HepG2 (cell line): Measurements from ENCODE around the gene USB1. TPM values are rescaled to one million over a fixed set of nuclear protein-coding genes. Genes with fewer than 3 reads are reported as not detected.
A peak's percentile ranks its signal among the peaks of the same experiment; 100 is the strongest.

Source experiments
- ATAC-seq: fragments of 200-7000 bp; cut with Tn5 transposase; 3 replicates; pipeline ENCODE4 v1.9.1; 2020; ENCODE audit warnings: mild to moderate bottlenecking, moderate library complexity
- BruUV-seq: library from RNA; stranded (reverse); fragments of 400-500 nt; replicated peaks from 2 replicates; lab custom pipeline; 2021; lab: Mats Ljungman, UMichigan
- CTCF ChIA-PET: fragments of 300-600 bp; formaldehyde crosslinking; extraction: SDS; loops from one replicate; lab custom pipeline; 2021; ENCODE audit warnings: low total read pairs, inconsistent platforms, low intra/inter-chr PET ratio; lab: Yijun Ruan, JAX
- POLR2A ChIA-PET: fragments of 350-600 bp; sonication (Branson Sonifier 250); formaldehyde crosslinking; loops from one replicate; lab custom pipeline; 2020; ENCODE audit warnings: antibody characterized with exemption, inconsistent platforms; lab: Yijun Ruan, JAX
- DNase-seq: peaks from one replicate; pipeline ENCODE4 v3.0.0-alpha.2; 2015; ENCODE audit warnings: low spot score
- FAIRE-seq: peaks from 3 replicates; lab custom pipeline; 2011; peaks lifted over from hg19 to GRCh38; lab: Jason Lieb, UNC
- H2AFZ ChIP-seq: one replicate; pipeline ENCODE4 v1.6.1; 2011; ENCODE audit warnings: low read length, inconsistent platforms
- H3K27ac ChIP-seq: fragments of 300-600 bp; 3 replicates; pipeline ENCODE4 v1.8.0; 2011; ENCODE audit warnings: mixed run types, mild to moderate bottlenecking, mixed read lengths, low read length, inconsistent platforms; ENCODE audit not compliant: insufficient read depth; ENCODE audit errors: extremely low read length
- H3K27me3 ChIP-seq, 2 experiments: fragments of 200-600 bp in 1 of 2; 2 replicates in 1 of 2; 3 replicates in 1 of 2; pipeline versions ENCODE4 v1.6.0 to v1.8.0; 2011; ENCODE audit warnings: low read length in 2 of 2, mild to moderate bottlenecking in 2 of 2, moderate library complexity in 2 of 2, inconsistent platforms in 1 of 2; ENCODE audit not compliant: insufficient read depth in 2 of 2, control insufficient read depth in 1 of 2
- H3K36me3 ChIP-seq, 2 experiments: fragments of 200-600 bp in 1 of 2; replicated peaks in 1 of 2; 2 replicates in 1 of 2; 3 replicates in 1 of 2; pipeline versions ENCODE4 v1.5.1 to v1.8.0; 2011; ENCODE audit warnings: low read length in 2 of 2, inconsistent platforms in 1 of 2; ENCODE audit not compliant: insufficient read depth in 2 of 2, control insufficient read depth in 1 of 2
- H3K4me1 ChIP-seq: 2 replicates; pipeline ENCODE4 v1.5.1; 2012; ENCODE audit warnings: low read length, inconsistent platforms; ENCODE audit not compliant: insufficient read depth
- H3K4me2 ChIP-seq: 2 replicates; pipeline ENCODE4 v1.6.0; 2011; ENCODE audit warnings: low read depth, low read length, inconsistent platforms
- H3K4me3 ChIP-seq, 3 experiments: fragments of 200-600 bp in 1 of 3; sonication (generic), shearing (Covaris generic) in 1 of 3; replicated peaks in 1 of 3; 2 replicates each; pipeline ENCODE4 v1.5.1; 2011 to 2016; ENCODE audit warnings: low read length in 3 of 3, inconsistent platforms in 2 of 3, low read depth in 2 of 3, mild to moderate bottlenecking in 2 of 3, control low read depth in 1 of 3, mixed read lengths in 1 of 3; ENCODE audit not compliant: insufficient read depth in 1 of 3
- H3K79me2 ChIP-seq: one replicate; pipeline ENCODE4 v1.6.1; 2011; ENCODE audit warnings: low read length, inconsistent platforms; ENCODE audit not compliant: insufficient read depth
- H3K9ac ChIP-seq: 2 replicates; pipeline ENCODE4 v1.6.0; 2011; ENCODE audit warnings: mild to moderate bottlenecking, low read depth, low read length, inconsistent platforms; ENCODE audit not compliant: insufficient read depth
- H3K9me3 ChIP-seq: 2 replicates; pipeline ENCODE4 v1.5.1; 2012; ENCODE audit warnings: mild to moderate bottlenecking, low read length
- H4K20me1 ChIP-seq: 2 replicates; pipeline ENCODE4 v1.6.0; 2011; ENCODE audit warnings: inconsistent platforms, mild to moderate bottlenecking, low read length, moderate library complexity; ENCODE audit not compliant: insufficient read depth
- DPF2 ChIP-seq: sonication (generic); formaldehyde crosslinking; IDR thresholded peaks from 2 replicates; pipeline ENCODE4 v1.4.0; 2020; ENCODE audit warnings: mild to moderate bottlenecking, low read depth, missing genetic modification reagents, borderline replicate concordance
- HHEX ChIP-seq: IDR thresholded peaks from 2 replicates; pipeline ENCODE4 v1.6.1; 2016; ENCODE audit warnings: control low read depth
- HOXD1 ChIP-seq: sonication (generic); formaldehyde crosslinking; IDR thresholded peaks from 2 replicates; pipeline ENCODE4 v1.5.0; 2020; ENCODE audit warnings: missing genetic modification reagents
- JUNB ChIP-seq: sonication (generic); formaldehyde crosslinking; IDR thresholded peaks from 2 replicates; pipeline ENCODE4 v1.8.0; 2022; ENCODE audit warnings: missing genetic modification reagents, mild to moderate bottlenecking, borderline replicate concordance
- MAFG ChIP-seq: sonication (generic); formaldehyde crosslinking; IDR thresholded peaks from 2 replicates; pipeline ENCODE4 v1.5.1; 2020; ENCODE audit warnings: mild to moderate bottlenecking, missing genetic modification reagents
- NRL ChIP-seq: sonication (generic); formaldehyde crosslinking; IDR thresholded peaks from 2 replicates; pipeline ENCODE4 v1.5.0; 2020; ENCODE audit warnings: missing genetic modification reagents, mild to moderate bottlenecking, moderate library complexity, borderline replicate concordance
- PITX1 ChIP-seq: sonication (generic); formaldehyde crosslinking; IDR thresholded peaks from 2 replicates; pipeline ENCODE4 v1.5.1; 2020; ENCODE audit warnings: mild to moderate bottlenecking, missing genetic modification reagents
- RBM22 ChIP-seq: fragments of 200-400 bp; formaldehyde crosslinking; optimal IDR thresholded peaks from 2 replicates; pipeline ENCODE3; 2017; ENCODE audit warnings: mild to moderate bottlenecking, low read length, moderate library complexity
- SETDB1 ChIP-seq: sonication (generic); formaldehyde crosslinking; IDR thresholded peaks from 2 replicates; pipeline ENCODE4 v1.5.1; 2020; ENCODE audit warnings: missing genetic modification reagents, mild to moderate bottlenecking, borderline replicate concordance
- TSC22D2 ChIP-seq: sonication (generic); formaldehyde crosslinking; IDR thresholded peaks from 2 replicates; pipeline ENCODE4 v1.5.1; 2020; ENCODE audit warnings: missing genetic modification reagents, mild to moderate bottlenecking, borderline replicate concordance
- ZBTB7B ChIP-seq: sonication (generic); formaldehyde crosslinking; IDR thresholded peaks from 2 replicates; pipeline ENCODE4 v1.4.0; 2020; ENCODE audit warnings: missing genetic modification reagents
- ZNF12 ChIP-seq: sonication (generic); formaldehyde crosslinking; IDR thresholded peaks from 2 replicates; pipeline ENCODE4 v1.5.0; 2020; ENCODE audit warnings: missing genetic modification reagents
- ZNF225 ChIP-seq: sonication (generic); formaldehyde crosslinking; IDR thresholded peaks from 2 replicates; pipeline ENCODE4 v1.4.0; 2020; ENCODE audit warnings: mild to moderate bottlenecking, missing genetic modification reagents
- ZNF558 ChIP-seq: sonication (generic); formaldehyde crosslinking; IDR thresholded peaks from 2 replicates; pipeline ENCODE4 v1.9.0; 2022; ENCODE audit warnings: mild to moderate bottlenecking, missing genetic modification reagents, borderline replicate concordance
- ZNF883 ChIP-seq: sonication (generic); formaldehyde crosslinking; IDR thresholded peaks from 2 replicates; pipeline ENCODE4 v1.5.1; 2020; ENCODE audit warnings: mild to moderate bottlenecking, missing genetic modification reagents; ENCODE audit errors: not compliant biosample characterization
- WGBS: methylation state at CpG from one replicate; pipeline ENCODE4 v1.1.6; 2017; ENCODE audit warnings: low lambda C conversion rate; 5-methylcytosine and 5-hydroxymethylcytosine counted together
- in situ Hi-C: cut with HindIII; loops from 2 replicates; pipeline ENCODE4 v1.10.0; 2017; ENCODE audit warnings: low pct_unique_long_range_greater_than_20kb; ENCODE audit not compliant: extremely low pct_ligation_motif_present
- intact Hi-C: fragments of 100-400 bp; cut with micrococcal nuclease; formaldehyde crosslinking; loops from one replicate; pipeline ENCODE4 v1.10.0; 2022; ENCODE audit not compliant: unreplicated experiment
- polyA plus RNA-seq, 8 experiments: library from polyadenylated mRNA; depleted of rRNA in 3 of 8; stranded (reverse) in 7 of 8; unstranded in 1 of 8; fragments of >200 nt; fragmentation: Illumina TruSeq in 4 of 8; extraction: Trizol in 4 of 8; gene quantifications; 2 replicates each; pipeline versions ENCODE4 v1.2.1 to v1.2.3, GENCODE V29; 2011 to 2016; ENCODE audit warnings: low read depth in 4 of 8, missing spikeins in 1 of 8, mixed read lengths in 1 of 8; ENCODE audit not compliant: insufficient read depth in 1 of 8
- total RNA-seq, 5 experiments: library from RNA; depleted of rRNA; stranded (reverse); fragments of >200 nt; fragmentation: Illumina TruSeq; extraction: Trizol; gene quantifications; 2 replicates each; pipeline ENCODE4 v1.2.3, GENCODE V29; 2016; ENCODE audit warnings: low read depth in 1 of 5
- TF ChIP-seq, protein P1 (sequence below): sonication (generic); formaldehyde crosslinking; IDR thresholded peaks from 2 replicates; pipeline ENCODE4 v1.5.0; 2020; ENCODE audit warnings: missing genetic modification reagents
- TF ChIP-seq, protein P2 (sequence below): IDR thresholded peaks from 2 replicates; pipeline ENCODE4 v1.4.0; 2020; ENCODE audit warnings: mild to moderate bottlenecking, missing genetic modification reagents
- TF ChIP-seq, protein P3 (sequence below): sonication (generic); formaldehyde crosslinking; IDR thresholded peaks from 2 replicates; pipeline ENCODE4 v1.8.1; 2023; ENCODE audit warnings: mild to moderate bottlenecking, missing genetic modification reagents, borderline replicate concordance

The USB1 gene
- total and polyA plus RNA-seq, 2 of the 13 experiments (the other 11 are each of a cell fraction or from before 2014, with no cell fraction given): 16.7 to 65.4 TPM

DNA sequence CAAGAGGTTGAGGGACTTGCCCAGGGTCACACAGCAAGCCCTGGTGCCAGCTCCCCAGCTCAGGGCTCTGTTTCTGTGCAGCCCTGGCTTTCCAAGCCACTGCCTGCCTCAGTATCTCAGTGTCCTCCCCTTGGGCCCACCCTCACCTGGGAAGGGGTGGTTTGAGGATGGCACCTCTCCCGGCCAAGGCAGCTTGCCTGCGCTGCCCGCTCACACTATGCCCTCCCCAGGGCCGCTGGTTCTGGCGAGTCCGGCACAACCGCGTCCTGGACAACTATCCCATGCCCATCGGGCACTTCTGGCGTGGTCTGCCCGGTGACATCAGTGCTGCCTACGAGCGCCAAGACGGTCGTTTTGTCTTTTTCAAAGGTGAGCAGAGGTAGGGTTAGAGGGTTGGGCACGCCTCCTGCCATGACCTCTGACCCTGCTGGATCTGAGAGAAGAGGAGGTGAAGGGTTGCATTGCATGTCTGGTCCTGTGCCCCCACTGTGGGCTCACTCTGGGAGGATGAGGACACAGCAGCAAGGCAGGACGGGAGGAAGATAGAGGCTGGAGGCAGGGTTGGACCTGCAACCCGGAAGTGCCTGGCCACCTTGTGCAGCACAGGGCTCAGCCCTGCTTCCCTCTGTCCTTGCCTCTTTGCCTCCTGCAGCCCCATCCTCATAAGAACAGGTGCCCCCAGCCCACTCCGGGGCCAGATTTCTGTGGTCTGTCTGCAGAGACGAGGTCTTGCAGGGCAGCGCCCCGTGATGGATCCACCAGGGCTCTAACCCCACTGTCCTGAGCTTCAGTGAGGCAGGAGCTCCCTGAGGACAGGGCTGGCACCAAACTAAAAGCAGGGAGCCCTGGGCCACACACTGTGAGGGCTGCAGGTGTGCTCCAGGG lies 41.0 kb downstream of the USB1 start (continued):
- no peak for TF ChIP-seq SETDB1 (CRISPR knock-in tag)
- TF ChIP-seq HOXD1 (CRISPR knock-in tag): no peak
- 0 out of 2 replicates have a peak, but pooled peaks have one; percentile 46 for TF ChIP-seq NRL (CRISPR knock-in tag)
- TF ChIP-seq ZNF883: no peak
- TF ChIP-seq RBM22: peak; percentile 71
- no peak for TF ChIP-seq ZBTB7B

DNA sequence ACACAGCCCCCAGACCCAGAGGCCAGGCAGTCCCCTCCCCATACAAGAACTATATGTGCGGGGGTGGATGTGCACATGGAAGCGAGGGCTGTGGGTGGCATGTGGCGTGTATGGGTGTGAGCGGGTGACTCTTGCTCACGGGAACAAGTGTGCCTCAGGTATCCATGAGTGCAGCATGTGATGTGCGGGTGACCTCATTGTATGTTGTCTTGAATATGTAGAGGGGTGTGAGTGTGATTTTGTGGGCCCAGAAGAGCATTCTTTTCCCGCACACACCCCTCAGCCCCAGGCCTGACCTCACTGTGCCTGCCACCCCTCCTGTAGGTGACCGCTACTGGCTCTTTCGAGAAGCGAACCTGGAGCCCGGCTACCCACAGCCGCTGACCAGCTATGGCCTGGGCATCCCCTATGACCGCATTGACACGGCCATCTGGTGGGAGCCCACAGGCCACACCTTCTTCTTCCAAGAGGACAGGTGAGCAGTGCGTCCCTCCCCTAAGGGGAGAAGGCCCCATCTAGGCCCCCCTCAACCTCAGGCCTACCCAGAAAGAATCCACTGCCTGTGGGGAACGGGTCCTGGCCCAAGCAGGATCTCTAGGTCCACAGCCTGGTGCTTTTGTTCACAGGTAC lies 41.8 kb downstream of the USB1 start:
- CTCF ChIA-PET: no interaction called here
- ATAC-seq: no peak
- TF ChIP-seq JUNB (no peak), PITX1 (CRISPR knock-in tag) (no peak), MAFG (no peak), ZBTB7B (no peak), ZNF558 (no peak), ZNF12 (no peak), TSC22D2 (CRISPR knock-in tag) (no peak), HHEX (CRISPR knock-in tag) (no peak), DPF2 (no peak), ZNF225 (CRISPR knock-in tag) (no peak)
- TF ChIP-seq, protein P1, sequence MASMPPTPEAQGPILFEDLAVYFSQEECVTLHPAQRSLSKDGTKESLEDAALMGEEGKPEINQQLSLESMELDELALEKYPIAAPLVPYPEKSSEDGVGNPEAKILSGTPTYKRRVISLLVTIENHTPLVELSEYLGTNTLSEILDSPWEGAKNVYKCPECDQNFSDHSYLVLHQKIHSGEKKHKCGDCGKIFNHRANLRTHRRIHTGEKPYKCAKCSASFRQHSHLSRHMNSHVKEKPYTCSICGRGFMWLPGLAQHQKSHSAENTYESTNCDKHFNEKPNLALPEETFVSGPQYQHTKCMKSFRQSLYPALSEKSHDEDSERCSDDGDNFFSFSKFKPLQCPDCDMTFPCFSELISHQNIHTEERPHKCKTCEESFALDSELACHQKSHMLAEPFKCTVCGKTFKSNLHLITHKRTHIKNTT (CRISPR knock-in tag): no peak
- TF ChIP-seq, protein P2, sequence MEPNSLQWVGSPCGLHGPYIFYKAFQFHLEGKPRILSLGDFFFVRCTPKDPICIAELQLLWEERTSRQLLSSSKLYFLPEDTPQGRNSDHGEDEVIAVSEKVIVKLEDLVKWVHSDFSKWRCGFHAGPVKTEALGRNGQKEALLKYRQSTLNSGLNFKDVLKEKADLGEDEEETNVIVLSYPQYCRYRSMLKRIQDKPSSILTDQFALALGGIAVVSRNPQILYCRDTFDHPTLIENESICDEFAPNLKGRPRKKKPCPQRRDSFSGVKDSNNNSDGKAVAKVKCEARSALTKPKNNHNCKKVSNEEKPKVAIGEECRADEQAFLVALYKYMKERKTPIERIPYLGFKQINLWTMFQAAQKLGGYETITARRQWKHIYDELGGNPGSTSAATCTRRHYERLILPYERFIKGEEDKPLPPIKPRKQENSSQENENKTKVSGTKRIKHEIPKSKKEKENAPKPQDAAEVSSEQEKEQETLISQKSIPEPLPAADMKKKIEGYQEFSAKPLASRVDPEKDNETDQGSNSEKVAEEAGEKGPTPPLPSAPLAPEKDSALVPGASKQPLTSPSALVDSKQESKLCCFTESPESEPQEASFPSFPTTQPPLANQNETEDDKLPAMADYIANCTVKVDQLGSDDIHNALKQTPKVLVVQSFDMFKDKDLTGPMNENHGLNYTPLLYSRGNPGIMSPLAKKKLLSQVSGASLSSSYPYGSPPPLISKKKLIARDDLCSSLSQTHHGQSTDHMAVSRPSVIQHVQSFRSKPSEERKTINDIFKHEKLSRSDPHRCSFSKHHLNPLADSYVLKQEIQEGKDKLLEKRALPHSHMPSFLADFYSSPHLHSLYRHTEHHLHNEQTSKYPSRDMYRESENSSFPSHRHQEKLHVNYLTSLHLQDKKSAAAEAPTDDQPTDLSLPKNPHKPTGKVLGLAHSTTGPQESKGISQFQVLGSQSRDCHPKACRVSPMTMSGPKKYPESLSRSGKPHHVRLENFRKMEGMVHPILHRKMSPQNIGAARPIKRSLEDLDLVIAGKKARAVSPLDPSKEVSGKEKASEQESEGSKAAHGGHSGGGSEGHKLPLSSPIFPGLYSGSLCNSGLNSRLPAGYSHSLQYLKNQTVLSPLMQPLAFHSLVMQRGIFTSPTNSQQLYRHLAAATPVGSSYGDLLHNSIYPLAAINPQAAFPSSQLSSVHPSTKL: no peak
- TF ChIP-seq, protein P3, sequence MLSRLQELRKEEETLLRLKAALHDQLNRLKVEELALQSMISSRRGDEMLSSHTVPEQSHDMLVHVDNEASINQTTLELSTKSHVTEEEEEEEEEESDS (CRISPR knock-in tag): no peak

More for the DNA sequence above, 41.8 kb downstream of the USB1 start:
- FAIRE-seq (no peak), DNase-seq (no peak)
- WGBS: over 99% methylated on average over 15 of the region's 16 CpGs
- H3K36me3 ChIP-seq: peaks cover 45 to 61% of the 10 kb centered on the region in 2 experiments
- BruUV-seq: no TSS peak
- H4K20me1 ChIP-seq: no peaks in the 10 kb centered on the region
- H2AFZ ChIP-seq: no peak overlapping the region
- H3K27ac ChIP-seq: no peak overlapping the region
- H3K9ac ChIP-seq: no peak overlapping the region
- POLR2A ChIA-PET: no interaction called here
- H3K4me2 ChIP-seq: no peak overlapping the region
- no peaks in the 10 kb centered on the region for H3K27me3 ChIP-seq
- intact Hi-C loops (no loop called here), in situ Hi-C loops (no loop called here)
- H3K9me3 ChIP-seq: no peaks in the 10 kb centered on the region
- no peaks in the 10 kb centered on the region for H3K79me2 ChIP-seq
- no peak overlapping the region for H3K4me3 ChIP-seq
- 0 out of 2 replicates have a peak, but pooled peaks cover 7% of the 10 kb centered on the region for H3K4me1 ChIP-seq
